AG04449 (cell line): ENCODE measurements around the gene MAP7D1.

Source experiments
- CTCF ChIA-PET: fragments of 350-600 bp; formaldehyde crosslinking; extraction: SDS; loops from one replicate; lab custom pipeline; 2021; ENCODE audit warnings: antibody characterized with exemption; lab: Yijun Ruan, JAX
- POLR2A ChIA-PET: fragments of 400-600, 350-600 bp; formaldehyde crosslinking; extraction: SDS; loops from one replicate; lab custom pipeline; 2020; ENCODE audit warnings: antibody characterized with exemption, inconsistent platforms; lab: Yijun Ruan, JAX
- DNase-seq: peaks from one replicate; pipeline ENCODE4 v3.0.0-alpha.2; 2010; ENCODE audit warnings: low read depth, low spot score
- H3K4me3 ChIP-seq: 2 replicates; pipeline ENCODE4 v1.5.1; 2011; ENCODE audit warnings: low read depth, mild to moderate bottlenecking, control low read depth, low read length
- CTCF ChIP-seq: IDR thresholded peaks from one replicate; pipeline ENCODE4 v1.5.1; 2011; ENCODE audit warnings: mild to moderate bottlenecking, moderate library complexity, low read length, control low read depth, inconsistent platforms; ENCODE audit not compliant: insufficient read depth; ENCODE audit errors: missing control alignments

The MAP7D1 gene

GRCh38 chr1:36118447-36119204 lies 37.3 kb upstream of the MAP7D1 start:
- no peak for DNase-seq
- POLR2A ChIA-PET = interaction anchor here (0.6 to 1.9 kb wide), 4 partner anchors 9 to 126 kb away, joined by 3 to 6 read pairs (median 3); partner anchors contain the start of gene TRAPPC3
- TF ChIP-seq CTCF = no peak
- CTCF ChIA-PET = interaction anchor here (1.6 to 9.4 kb wide), 5 partner anchors 11 to 70 kb away, joined by 7 to 158 read pairs (median 20); no protein-coding TSS in a partner anchor
- no peak overlapping the region for H3K4me3 ChIP-seq

GRCh38 chr1:36119456-36119855 lies 36.5 kb upstream of the MAP7D1 start:
- no peak overlapping the region for H3K4me3 ChIP-seq
- ChIA-PET CTCF (interaction anchor here (1.6 to 9.4 kb wide), 5 partner anchors 12 to 69 kb away, joined by 7 to 158 read pairs (median 20); no protein-coding TSS in a partner anchor), POLR2A (interaction anchor here (0.7 to 1.9 kb wide), 3 partner anchors 10 to 30 kb away, joined by 3 to 6 read pairs (median 3); partner anchors contain the start of gene TRAPPC3)
- no peak for TF ChIP-seq CTCF
- DNase-seq = no peak

- H3K4me3 ChIP-seq = no peak overlapping the region
- DNase-seq = no peak
- TF ChIP-seq CTCF = no peak
- ChIA-PET POLR2A (no interaction called here), CTCF (interaction anchor here (1.0 to 1.2 kb wide), 2 partner anchors 12 to 13 kb away, joined by 4 to 7 read pairs; no protein-coding TSS in a partner anchor)
Observed at GRCh38 chr1:36122062-36123030, 33.6 kb upstream of the MAP7D1 start.

- ChIA-PET POLR2A (no interaction called here), CTCF (no interaction called here)
- no peak for DNase-seq
- no peak overlapping the region for H3K4me3 ChIP-seq
- no peak for TF ChIP-seq CTCF
Observed at GRCh38 chr1:36123356-36123755, 32.6 kb upstream of the MAP7D1 start.

- POLR2A ChIA-PET = no interaction called here
- H3K4me3 ChIP-seq = no peak overlapping the region
- TF ChIP-seq CTCF = no peak
- DNase-seq = no peak
- CTCF ChIA-PET = interaction anchor here (0.7 kb wide), 1 partner anchor 10 kb away, joined by 3 read pairs; no protein-coding TSS in a partner anchor
Observed at GRCh38 chr1:36124404-36125128, 31.4 kb upstream of the MAP7D1 start.
